Right kidney (tissue), 9 donors: Measurements from ENCODE around the gene DBNDD2.

Experiments used
- DNase-seq: peaks from one replicate; pipeline ENCODE4 v3.0.0-alpha.2; 2016
- long read RNA-seq, 8 donors: transcript quantifications; one replicate each; lab custom pipeline, GENCODE V29; 2026

Gene DBNDD2, protein sequence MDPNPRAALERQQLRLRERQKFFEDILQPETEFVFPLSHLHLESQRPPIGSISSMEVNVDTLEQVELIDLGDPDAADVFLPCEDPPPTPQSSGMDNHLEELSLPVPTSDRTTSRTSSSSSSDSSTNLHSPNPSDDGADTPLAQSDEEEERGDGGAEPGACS
- long read RNA-seq, donor 1, transcript DBNDD2-202 (4 exons, 1,078 nt): major isoform, 12 of 19 reads
- long read RNA-seq, donor 1, partial matches to known transcripts: 0 of 19 reads
- long read RNA-seq, donor 1, other reads (novel, unspliced or antisense): 0 of 19 reads
- long read RNA-seq, donor 2, transcript DBNDD2-202 (4 exons, 1,078 nt): major isoform, 9 of 15 reads
- long read RNA-seq, donor 2, partial matches to known transcripts: 0 of 15 reads
- long read RNA-seq, donor 2, other reads (novel, unspliced or antisense): 0 of 15 reads
- long read RNA-seq, donor 3, transcript DBNDD2-202 (4 exons, 1,078 nt): major isoform, 6 of 10 reads
- long read RNA-seq, donor 3, partial matches to known transcripts: 0 of 10 reads
- long read RNA-seq, donor 3, other reads (novel, unspliced or antisense): 0 of 10 reads
- long read RNA-seq, donor 4, transcript DBNDD2-202 (4 exons, 1,078 nt): major isoform, 12 of 16 reads
- long read RNA-seq, donor 4, partial matches to known transcripts: 0 of 16 reads
- long read RNA-seq, donor 4, other reads (novel, unspliced or antisense): 0 of 16 reads
- long read RNA-seq, donor 5, partial matches to known transcripts: 0 of 7 reads
- long read RNA-seq, donor 5, other reads (novel, unspliced or antisense): 0 of 7 reads
- long read RNA-seq, donor 6, transcript DBNDD2-202 (4 exons, 1,078 nt): major isoform, 14 of 17 reads
- long read RNA-seq, donor 6, partial matches to known transcripts: 0 of 17 reads
- long read RNA-seq, donor 6, other reads (novel, unspliced or antisense): 0 of 17 reads
- long read RNA-seq, donor 7, transcript DBNDD2-202 (4 exons, 1,078 nt): major isoform, 13 of 18 reads
- long read RNA-seq, donor 7, partial matches to known transcripts: 0 of 18 reads
- long read RNA-seq, donor 7, other reads (novel, unspliced or antisense): 0 of 18 reads
- long read RNA-seq, donor 8, transcript DBNDD2-202 (4 exons, 1,078 nt): major isoform, 10 of 12 reads
- long read RNA-seq, donor 8, partial matches to known transcripts: 0 of 12 reads
- long read RNA-seq, donor 8, other reads (novel, unspliced or antisense): 0 of 12 reads

DNA sequence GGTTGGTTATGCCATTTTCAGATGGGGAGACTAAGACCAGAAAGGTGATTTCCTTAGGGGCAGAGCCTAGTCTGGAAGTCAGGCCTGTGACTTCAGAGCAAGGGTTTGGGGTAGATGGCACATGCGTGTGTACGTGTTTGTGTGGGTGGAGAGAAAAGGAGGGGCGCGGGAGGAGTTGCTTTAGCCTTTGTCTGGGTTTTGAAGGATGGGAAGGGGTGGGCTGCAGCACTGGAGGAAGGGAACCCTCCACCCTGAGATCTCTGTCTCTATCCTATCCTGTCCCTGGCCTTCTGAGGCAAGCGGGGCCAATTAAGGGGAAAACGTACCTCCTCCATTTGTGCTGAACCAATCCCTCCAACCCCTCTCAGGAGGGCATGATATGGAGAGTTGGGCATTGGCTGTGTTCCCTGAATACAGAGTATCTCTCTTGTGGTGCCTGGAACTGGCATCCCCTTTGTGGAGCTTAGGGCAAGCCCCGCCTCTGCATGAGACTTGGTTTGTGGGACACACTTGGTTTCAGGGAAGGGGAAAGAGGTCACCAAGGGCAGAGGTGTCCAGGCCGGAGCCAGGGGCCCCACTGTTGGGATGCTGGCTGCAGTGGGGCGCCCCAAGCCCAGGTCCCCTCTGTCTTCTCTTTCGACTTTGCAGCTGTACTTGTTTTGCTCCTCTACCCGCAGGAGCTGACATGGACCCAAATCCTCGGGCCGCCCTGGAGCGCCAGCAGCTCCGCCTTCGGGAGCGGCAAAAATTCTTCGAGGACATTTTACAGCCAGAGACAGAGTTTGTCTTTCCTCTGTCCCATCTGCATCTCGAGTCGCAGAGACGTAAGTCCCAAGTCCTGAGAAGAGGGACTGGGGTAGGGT, at the start of gene DBNDD2:
DBNDD2 (plus strand) TSS at position 507 of the 863 bp plus-strand sequence; CDS start at position 686, 179 bp downstream.
- no peak for DNase-seq

DNA sequence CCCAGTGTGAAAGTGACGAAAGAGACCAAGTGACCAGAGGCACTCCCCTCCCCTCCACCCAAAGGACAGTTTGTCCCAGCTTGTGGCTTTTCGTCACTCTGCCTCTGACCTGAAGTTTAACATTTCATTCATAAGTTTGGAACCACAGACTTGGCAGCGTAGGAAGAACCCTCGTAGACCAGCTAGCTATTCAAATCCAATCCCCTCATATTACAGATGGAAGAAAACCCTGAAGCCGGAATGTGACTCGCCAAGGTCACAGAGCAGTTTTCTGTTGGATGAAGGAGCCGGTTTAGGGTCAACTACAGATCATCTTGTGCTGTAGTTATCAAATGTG, 49.1 kb upstream of the DBNDD2 start:
- DNase-seq: no peak

DNA sequence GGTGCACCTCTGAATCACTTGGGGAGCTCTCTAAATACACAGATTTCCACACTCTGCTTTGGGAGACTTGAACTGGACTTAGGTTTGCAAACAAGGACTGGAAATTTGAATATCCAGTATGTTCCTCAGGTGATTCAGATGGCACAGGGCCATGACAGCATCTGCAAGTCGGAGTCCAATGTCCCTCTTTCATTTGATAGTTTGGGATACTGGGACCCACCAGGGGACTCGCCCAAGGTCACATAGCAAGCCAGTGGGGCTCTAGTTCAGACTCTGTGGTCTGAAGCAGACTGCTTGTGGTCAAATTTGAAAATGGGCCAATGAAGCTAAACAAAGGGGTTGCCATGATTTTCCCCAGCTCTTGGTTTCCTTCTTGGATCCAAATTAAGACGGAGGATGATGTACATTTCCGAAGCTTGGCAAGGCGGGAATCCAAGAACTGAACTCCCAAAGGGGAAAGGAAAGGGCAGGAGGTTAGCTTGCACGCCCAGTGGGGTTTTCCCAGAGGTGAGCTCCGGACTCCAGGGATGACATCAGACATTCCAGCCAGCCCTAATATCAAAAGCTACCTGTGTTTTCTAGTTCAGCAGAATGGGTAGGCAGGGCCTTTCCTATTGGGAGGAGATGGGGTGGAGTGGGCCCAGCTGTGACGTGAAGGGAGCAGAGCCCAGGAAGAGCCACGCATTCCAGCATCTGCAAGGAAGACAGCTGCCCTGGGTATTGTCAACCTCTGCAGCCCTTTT, 48.5 kb upstream of the DBNDD2 start:
- no peak for DNase-seq

DNA sequence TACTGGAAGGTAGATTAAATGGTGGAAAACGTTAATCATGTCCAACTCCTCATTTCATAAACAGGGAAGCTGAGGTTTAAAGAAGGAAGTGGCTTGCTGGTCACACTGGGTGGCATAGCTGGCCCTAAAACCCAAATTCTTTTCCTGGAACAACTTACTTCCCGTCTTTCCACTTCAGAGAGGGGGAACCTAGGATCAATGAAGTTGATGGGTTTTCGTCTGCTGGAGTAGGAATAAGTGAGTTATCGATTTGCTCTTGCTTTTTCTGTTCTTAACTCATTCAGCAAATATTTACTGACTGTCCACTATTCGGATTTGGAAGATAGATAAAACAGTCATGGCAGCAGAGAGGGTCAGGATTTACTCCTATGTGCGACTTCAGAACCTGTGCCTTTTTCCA, 46.3 kb upstream of the DBNDD2 start:
- no peak for DNase-seq

DNA sequence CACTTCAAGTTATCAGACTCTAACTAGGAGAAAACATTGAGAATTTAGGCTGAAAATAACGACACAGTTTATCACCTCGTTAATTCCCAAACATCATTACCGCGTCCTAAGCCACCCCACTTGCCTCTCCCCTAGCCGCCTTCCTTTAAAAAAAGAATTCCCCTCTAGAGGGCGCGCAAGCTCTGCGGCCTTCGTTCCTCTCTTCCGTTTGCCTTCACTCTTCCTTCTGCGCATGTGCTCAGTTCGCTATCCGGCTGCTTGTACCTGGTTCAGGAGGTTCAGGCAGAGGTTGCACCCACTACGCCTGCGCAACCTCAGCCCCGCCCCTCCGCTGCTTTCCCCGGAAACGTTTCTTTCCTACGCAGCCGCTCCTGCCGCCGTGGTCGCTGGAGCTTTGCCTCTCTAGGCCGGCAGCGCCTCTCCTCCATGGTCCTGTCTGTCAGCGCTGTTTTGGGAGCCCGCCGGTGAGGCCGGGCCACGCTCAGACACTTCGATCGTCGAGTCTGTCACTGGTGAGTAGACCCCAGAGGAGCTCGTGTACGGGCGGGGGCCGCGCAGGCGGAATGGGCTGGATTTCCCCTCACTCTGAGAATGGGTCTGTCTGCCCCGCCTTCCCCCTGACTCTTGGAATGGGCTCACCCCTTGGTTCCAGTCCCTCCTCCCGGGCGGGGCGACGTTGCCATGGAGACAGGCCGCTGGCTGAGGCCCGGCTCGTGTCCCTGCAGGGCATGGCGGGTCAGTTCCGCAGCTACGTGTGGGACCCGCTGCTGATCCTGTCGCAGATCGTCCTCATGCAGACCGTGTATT, 45.1 kb upstream of the DBNDD2 start, which contains the start of gene SYS1:
SYS1 (plus strand) TSS at position 353 of the 807 bp plus-strand sequence; CDS start at position 729, 376 bp downstream.
- peak; percentile 100 for DNase-seq

DNA sequence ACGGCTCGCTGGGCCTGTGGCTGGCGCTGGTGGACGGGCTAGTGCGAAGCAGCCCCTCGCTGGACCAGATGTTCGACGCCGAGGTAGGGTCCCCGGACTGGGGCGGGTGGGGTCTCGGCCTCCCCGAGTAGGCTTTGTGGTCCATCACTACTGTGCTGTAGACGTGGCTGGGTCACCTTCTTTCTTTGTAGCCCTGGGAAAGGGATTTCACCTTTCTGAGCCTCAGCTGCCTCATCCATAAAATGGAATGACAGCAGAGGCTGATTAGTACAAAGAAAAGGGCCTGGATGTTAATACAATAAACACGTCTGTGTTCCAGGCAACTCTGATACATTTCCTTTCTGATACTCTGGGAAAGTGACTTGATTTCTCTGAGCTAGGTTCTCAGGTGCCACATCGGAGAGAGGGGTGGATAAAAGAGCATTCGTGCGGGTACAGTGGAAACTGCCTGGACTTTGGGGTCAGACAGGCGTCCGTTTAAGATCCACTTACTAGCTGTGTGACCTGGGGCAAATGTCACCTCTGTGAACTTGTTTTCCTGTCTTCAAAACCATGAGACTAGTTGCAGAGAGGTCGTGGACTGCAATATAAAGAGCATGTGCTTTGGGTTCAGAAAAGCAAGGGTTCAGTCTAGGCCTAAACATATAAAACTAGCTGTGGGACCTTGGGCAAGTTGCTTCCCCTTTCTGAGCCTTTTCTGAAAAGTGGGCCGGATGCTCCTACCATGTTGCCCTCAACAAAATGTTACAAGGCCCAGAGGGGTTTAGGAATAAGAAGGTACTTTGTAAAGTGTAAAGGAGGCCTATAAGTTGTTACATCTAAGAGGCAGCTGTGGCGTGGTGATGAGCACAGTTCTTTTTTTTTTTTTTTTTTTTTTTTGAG, 44.2 kb upstream of the DBNDD2 start:
- no peak for DNase-seq

DNA sequence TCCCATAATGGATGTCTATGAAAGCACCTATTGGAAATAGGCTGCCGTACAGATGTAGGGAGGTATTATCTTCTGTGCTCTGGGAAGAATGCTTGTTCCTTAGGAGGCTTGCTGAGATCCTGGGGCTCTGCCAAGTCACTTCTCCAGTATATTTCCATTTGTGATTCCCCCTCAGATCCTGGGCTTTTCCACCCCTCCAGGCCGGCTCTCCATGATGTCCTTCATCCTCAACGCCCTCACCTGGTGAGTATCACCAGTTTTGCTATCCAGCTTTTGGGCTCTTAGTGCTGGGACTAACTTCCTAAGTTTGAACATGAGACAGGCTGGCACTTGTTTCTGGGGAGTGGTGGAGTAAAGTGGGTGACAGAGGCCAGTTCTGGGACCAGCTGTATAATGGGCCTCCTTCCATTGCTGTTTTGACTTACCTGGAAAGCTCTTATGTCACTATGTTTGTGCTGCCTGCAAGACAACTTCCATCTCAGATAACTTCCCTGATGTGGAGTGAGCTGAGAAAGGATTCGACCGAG, 42.6 kb upstream of the DBNDD2 start:
- DNase-seq: no peak

DNA sequence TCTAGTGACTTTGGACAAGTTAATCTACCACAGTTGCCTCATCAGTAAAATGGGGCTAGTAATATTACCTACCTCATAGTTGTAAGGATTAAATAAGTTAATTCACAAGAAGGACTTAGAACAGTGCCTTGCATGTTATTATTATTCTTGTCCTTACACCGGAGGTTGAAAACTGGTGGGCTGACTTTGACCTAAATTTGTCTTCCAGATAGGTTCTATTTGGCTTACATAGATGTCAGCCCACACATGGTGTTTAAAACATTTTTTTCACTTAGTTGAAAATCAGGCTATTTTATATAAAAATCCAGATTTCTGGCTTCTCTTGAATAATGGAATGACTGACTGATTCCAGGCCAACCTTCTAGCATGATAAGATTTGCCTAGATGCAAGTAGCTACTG, 41.9 kb upstream of the DBNDD2 start:
- no peak for DNase-seq

DNA sequence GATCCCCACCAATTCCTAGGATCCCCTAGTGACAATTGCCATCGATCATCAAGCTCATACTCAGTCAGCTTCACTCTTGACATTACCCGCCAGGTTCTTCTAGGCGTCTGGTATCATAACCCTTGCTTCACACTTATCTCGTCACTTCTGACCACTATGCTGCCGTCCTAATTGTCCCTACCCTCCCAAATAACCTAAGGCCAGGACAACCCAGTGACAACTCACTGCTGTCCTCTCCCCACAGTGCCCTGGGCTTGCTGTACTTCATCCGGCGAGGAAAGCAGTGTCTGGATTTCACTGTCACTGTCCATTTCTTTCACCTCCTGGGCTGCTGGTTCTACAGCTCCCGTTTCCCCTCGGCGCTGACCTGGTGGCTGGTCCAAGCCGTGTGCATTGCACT, 41.5 kb upstream of the DBNDD2 start:
- no peak for DNase-seq

DNA sequence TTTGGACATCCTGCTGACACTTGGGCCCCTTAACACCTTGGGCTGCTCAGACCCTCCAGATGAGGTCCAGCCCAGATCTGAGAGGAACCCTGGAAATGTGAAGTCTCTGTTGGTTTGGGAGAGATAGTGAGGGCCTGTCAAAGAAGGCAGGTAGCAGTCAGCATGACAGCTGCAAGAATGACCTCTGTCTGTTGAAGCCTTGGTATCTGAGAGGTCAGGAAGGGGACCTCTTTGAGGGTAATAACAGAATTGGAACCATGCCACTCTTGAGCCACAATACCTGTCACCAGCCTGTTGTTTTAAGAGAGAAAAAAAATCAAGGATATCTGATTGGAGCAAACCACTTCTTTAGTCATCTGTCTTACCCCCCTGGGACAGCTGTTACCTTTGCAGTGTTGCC, 41.0 kb upstream of the DBNDD2 start:
- no peak for DNase-seq

DNA sequence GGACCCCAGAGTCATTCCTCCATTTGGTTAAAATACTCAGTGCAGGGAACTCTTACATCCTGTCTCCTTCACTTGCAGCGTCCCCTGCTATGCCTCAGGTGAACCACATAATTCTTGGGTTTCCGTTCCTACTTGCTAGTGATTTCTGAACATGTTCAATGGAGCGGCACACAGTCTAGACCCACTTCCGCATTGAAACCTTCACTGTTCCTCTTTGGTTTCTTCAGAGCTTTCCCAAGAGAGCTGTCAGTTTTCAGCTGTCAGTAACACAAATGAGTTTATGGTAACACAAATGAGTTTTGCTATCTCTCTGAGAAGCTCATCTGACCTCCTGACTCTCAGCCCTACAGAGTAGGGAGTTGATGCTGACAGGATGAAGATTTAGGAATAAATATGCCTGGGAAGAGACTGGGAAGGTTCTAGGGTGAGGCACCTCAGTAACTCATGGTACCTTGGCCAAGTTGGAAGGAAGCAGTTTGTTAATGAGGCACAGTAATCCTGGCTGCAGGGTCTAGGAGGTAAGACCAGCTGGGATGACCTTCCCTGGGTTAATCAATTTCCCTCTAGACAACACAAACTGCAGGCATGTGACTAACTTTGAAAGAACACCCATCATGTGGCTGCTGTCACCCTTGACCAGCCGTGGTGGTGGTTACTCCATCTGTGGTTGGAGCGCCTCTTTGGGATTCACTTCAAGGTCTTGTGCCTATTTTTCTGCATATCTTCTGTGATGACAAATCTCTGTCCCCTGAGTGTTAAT, 39.7 kb upstream of the DBNDD2 start:
- no peak for DNase-seq

DNA sequence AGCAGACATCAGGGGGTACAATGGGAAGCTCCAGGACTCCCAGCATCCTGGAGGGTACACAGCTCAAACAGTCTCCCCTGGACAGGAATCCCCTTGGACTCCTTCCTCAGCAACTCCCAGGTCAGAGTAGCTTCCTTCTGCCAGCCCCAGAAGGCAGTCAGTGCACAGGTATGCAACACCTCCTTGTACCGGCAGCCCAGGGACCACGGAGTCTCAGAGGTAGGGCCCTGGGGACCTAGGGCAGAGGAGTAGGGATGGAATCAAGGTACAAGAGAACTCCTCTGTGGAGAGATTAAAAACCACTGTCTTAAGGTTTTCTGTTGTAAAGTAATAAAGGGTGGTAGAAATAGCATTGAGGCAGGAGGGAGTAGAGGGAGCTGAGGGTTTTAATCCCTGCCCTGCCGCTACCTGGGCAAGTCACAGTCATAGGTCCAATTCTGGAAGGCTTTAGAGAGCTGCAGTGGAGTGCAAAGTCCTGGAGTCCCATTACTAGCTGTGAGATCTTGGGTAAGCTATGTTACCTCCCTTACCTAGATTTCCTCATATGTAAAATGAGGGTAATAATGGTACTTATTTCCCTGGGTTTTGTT, 37.4 kb upstream of the DBNDD2 start:
- no peak for DNase-seq

DNA sequence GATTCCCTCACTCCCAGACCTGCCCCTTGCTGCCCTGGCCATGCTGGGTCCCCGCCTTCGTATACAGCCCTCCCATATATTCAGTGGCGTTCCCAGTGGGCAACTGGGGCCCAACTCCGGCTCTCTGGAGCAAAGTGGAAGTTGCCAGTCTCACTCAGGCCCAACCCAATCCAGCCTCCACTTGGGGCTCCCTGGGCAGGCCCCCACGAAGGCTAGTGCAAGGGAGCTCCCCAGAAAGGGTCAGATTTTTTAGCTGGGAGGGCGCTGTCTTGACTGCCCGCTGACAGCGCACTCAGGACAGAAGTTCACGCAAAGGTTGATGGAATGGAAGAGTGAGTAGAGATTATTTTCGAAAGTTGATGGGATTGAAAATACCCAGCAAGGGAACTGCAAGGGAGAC, 35.8 kb upstream of the DBNDD2 start:
- no peak for DNase-seq

DNA sequence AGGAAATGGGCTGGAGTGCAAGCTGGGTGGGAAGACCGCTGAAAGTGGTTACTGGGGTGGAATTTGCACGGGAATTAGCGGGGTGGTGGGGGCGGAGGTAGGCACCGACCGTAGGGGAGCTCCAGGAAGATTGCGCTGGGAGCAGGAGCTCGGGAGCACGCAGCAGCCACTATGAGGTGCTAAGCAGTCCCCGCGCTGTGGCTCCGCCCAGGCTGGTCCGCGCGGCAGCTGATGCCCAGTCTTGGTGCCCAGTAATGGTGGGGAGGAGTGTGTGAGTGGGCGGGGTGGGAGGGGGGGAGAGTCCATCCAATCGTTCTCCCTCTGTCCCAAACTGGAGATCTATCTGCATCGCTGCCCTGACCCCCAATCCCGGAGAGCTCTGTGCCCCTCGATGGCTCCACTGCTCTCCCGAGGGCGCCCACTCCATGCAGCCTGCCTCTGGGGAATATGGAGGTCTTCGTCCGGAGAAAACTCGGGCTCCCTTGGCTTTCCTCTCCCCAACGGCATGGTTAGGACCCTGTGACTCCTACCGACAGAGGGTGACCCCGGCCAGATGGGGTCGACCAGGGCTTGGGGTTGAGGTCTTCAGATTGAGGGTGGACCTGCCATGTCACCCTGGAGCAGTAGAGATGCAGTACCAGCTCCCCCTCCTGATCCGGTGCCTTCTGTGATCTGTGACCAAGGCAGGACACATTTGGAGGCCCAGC, 35.3 kb upstream of the DBNDD2 start:
- no peak for DNase-seq

DNA sequence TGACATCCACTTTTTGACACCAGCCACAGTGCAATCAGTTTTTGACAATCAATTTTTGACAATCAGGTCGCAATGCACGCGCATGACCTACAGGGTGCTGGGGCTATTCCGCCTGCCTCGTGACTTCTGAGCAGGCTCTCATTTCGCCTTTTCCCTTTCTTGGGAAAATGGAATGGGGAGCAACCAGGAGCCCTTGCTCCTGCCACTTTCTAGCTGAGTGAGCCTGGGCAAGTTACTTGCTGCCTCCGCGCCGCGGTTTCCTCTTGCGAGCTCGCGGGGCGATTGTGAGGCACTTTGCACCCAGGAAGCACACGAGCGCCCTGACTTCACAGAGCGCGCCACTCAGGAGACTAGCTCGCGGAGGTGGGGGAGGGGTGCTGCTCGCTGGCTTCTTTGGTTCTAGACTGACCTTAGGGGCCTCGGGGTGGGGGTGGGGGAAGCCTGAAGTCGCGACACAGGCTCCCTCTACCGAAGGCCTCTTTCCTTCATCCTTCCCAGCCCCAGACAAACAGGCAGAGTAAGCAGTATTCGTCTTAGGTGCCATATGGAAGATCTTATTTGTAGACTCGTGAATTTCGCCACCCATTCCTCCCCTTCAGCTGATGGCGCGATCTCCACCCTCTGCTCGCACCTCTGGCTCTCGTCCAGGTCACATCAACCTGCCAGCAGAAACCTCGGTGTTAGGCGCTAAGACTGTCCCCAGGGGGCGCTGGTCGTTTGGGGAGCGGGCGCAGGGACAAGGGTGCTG, 34.6 kb upstream of the DBNDD2 start:
- peak; percentile 73 for DNase-seq

DNA sequence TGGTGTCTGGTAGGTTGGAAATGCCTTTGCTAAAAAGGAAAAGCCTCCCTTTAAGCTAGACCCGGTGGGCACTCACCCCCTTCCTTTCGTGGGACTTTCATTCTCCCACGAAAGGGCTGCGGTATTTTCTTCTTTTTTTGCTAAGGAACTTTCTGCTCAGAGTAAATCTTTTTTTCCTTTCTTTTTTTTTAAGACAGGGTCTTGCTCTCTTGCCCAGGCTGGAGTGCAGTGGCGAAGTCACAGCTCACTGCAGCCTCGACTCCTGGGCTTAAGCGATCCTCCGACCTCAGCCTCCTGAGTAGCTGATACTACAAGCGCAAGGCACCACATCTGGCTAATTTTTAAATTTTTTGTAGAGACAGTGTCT, 34.0 kb upstream of the DBNDD2 start:
- no peak for DNase-seq
